HUES6 (cell line): Measurements from ENCODE around the gene ATP8A1.

Source experiments
- H3K27ac ChIP-seq: 2 replicates; pipeline ENCODE4 v1.7.0; 2013; ENCODE audit warnings: low read depth, mild to moderate bottlenecking, low read length, inconsistent platforms
- H3K27me3 ChIP-seq: 2 replicates; pipeline ENCODE4 v1.6.1; 2013; ENCODE audit warnings: low read length; ENCODE audit not compliant: control insufficient read depth, insufficient read depth
- H3K36me3 ChIP-seq: 2 replicates; pipeline ENCODE4 v1.6.1; 2013; ENCODE audit warnings: low read length; ENCODE audit not compliant: control insufficient read depth, insufficient read depth
- H3K4me1 ChIP-seq: 2 replicates; pipeline ENCODE4 v1.6.1; 2013; ENCODE audit warnings: low read length; ENCODE audit not compliant: control insufficient read depth, insufficient read depth
- H3K4me3 ChIP-seq: 2 replicates; pipeline ENCODE4 v1.5.1; 2013; ENCODE audit warnings: low read depth, low read length
- H3K9ac ChIP-seq: one replicate; pipeline ENCODE4 v1.6.1; 2013; ENCODE audit warnings: mild to moderate bottlenecking, low read length
- H3K9me3 ChIP-seq: 2 replicates; pipeline ENCODE4 v1.6.1; 2013; ENCODE audit warnings: low read depth, low read length; ENCODE audit not compliant: control insufficient read depth, insufficient read depth

Gene ATP8A1

DNA sequence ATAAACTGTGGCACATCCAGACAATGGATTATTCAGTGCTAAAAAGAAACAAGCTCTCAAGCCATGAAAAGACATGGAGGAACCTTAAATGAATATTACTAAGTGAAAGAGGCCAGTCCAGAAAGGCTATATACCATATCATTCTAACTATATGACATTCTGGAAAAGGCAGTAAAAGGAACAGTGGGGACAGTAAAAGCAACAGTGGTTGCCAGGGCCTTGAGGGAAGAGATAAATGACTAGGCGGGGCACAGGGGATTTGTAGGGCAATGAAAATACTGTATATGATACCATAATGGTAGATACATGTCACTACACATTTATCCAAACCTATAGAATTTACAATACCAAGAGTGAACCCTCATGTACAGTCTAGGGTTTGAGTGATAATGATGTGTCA, 115.3 kb downstream of the ATP8A1 start:
- Histone ChIP-seq H3K4me3 (no peak overlapping the region), H3K27me3 (no peaks in the 10 kb centered on the region), H3K9ac (no peak overlapping the region), H3K9me3 (no peaks in the 10 kb centered on the region), H3K4me1 (no peaks in the 10 kb centered on the region), H3K27ac (no peak overlapping the region), H3K36me3 (no peaks in the 10 kb centered on the region)

DNA sequence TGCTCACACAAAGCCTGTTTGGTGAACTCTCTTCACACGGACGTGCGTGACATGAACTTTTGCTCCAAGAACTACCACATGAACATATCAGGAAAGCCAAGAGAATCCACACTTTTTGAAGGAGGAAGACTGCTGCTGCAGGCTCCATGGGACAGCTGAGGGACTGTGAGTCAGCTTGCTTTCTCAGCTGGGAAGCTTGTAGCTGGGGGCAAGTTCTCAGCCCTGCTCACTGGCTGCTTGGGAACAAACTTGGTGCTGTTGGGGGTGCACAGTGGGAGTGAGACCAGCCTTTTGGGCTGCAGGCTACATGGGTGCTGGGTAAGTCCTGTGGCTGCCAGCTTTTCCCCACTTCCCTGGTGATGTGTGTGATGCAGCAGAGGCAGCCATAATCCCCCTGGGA, 123.9 kb downstream of the ATP8A1 start:
- Histone ChIP-seq H3K36me3 (no peaks in the 10 kb centered on the region), H3K27me3 (no peaks in the 10 kb centered on the region), H3K4me1 (no peaks in the 10 kb centered on the region), H3K9me3 (no peaks in the 10 kb centered on the region), H3K27ac (no peak overlapping the region), H3K9ac (no peak overlapping the region), H3K4me3 (no peak overlapping the region)

DNA sequence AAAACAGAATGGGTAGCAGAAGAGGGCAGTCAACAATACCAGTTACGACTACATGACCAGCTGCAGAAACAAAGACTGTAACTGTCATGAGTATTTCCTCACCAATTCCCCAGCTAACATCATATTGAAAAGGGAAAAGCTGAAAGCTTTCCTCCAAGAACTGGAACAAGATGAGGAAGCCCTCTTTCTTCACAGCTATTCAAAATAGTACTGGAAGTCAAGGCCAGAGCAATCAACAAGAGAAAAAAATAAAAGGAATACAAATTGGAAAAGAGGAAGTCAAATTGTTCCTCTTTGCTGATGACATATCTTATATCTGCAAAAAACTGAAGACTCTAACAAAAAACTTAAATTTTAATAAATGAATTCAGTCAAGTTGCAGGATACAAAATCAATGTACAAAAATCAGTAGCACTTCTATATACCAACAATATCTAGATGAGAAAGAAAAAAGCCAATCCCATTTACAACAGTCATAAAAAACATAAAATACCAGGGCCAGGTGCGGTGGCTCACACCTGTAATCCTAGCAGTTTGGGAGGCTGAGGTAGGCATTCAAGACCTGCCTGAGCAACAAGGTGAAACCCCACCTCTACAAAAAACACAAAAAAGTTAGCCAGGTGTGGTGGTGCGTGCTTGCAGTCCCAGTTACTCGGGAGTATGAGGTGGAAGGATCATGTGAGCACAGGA, 125.4 kb downstream of the ATP8A1 start:
- Histone ChIP-seq H3K36me3 (no peaks in the 10 kb centered on the region), H3K9me3 (no peaks in the 10 kb centered on the region), H3K4me1 (no peaks in the 10 kb centered on the region), H3K27me3 (no peaks in the 10 kb centered on the region), H3K9ac (no peak overlapping the region), H3K4me3 (no peak overlapping the region), H3K27ac (no peak overlapping the region)

DNA sequence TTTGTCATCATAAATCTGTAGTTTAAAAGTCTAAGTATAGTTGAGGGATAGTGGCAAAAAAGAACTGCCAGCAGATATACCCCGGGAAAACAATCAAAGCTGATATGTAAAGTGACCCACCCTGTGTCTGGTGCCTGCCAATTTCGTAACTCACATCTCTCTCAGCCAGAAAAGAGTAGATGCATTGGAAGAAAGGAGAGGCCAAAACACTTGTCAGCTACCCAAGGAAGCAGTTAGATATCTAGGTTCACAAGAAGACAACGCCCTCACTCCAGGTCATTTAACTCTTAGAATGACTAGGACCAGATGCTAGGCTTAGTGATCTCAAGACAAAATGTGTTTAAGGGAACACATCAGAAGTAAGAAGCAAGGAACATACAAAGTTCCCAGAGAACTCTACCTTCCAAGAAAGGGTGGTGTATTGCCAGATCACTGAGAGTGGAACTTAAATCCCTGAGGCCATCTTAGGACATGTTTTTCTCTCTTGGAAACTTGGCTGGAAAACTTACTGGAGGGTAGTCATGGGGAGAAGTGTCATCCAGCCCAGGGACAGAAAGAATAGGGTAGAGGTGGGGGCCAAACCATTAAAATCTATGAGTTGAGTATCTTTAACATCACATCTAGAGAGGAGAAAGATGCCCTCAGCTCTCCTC, 133.7 kb downstream of the ATP8A1 start:
- no peak overlapping the region for H3K9ac ChIP-seq
- H3K4me1 ChIP-seq: no peaks in the 10 kb centered on the region
- H3K4me3 ChIP-seq: no peak overlapping the region
- no peaks in the 10 kb centered on the region for H3K36me3 ChIP-seq
- H3K27me3 ChIP-seq: no peaks in the 10 kb centered on the region
- no peaks in the 10 kb centered on the region for H3K9me3 ChIP-seq
- H3K27ac ChIP-seq: no peak overlapping the region

DNA sequence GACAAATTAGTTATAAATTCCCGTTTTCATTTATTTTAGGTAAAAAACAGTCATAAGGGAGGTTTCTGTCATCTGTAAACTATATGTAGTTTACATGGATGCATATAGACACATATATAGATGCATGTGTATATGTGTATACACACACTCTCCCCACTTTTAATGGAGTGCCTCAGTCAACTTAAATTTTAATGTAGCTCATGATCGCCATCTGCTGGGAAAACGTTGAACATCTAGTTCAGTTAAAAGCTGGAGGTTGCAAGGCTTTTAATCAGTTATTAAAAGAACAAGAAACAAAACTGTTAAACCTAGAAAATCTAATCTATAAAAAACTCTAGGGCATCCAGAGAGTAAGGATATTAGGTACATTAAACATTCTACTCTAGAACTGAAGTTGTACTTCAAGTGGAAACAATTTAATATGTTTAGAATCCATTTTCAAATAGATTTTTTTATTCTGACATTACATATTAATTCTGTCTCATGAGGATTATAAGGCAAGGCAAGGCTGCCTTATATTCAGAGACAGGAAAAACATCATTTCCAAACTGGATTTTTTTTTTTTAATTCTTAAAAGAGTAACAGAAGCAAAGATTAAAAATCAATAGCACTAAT, 137.0 kb downstream of the ATP8A1 start:
- Histone ChIP-seq H3K27me3 (peaks cover 8% of the 10 kb centered on the region; the same call in 1 of the 2 replicates), H3K4me3 (no peak overlapping the region), H3K36me3 (no peaks in the 10 kb centered on the region), H3K27ac (no peak overlapping the region), H3K9me3 (no peaks in the 10 kb centered on the region), H3K4me1 (no peaks in the 10 kb centered on the region), H3K9ac (no peak overlapping the region)

DNA sequence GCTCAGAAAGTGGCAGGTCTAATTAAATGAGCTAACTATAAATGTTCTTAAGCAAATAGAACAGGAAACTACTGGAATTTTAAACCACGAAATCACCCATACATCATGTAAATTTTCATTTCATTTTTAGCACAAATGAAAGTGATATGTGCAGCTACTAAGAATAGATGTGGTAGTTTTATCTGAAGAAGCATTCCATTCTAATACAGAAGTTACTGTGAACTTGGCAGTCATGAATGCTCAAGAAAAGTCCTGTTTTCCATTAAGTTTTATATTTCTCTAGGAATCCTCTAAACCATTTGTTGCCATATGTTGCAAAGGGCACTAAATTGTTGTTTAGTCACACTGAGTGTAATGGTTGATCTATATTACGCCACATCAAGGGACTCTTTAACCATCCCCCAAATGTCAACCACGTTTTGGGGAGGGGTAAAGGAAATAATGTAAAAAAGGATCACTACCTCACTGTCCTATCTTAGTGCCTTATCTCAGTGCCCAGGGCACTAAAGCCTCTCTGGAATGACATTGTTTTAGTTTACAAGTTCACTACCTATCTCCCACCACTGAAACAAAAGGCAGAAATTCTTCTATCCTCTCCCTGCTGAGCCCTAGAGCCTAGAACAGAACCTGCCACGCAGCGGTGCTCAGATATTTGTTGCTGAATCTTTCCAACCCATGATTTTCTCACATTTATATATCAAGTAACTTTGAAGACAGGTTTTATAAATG, 141.6 kb downstream of the ATP8A1 start:
- peaks cover 8% of the 10 kb centered on the region; the same call in 1 of the 2 replicates for H3K27me3 ChIP-seq
- no peak overlapping the region for H3K27ac ChIP-seq
- H3K4me1 ChIP-seq: peaks cover 23% of the 10 kb centered on the region
- H3K9ac ChIP-seq: no peak overlapping the region
- H3K9me3 ChIP-seq: no peaks in the 10 kb centered on the region
- no peak overlapping the region for H3K4me3 ChIP-seq
- no peaks in the 10 kb centered on the region for H3K36me3 ChIP-seq

DNA sequence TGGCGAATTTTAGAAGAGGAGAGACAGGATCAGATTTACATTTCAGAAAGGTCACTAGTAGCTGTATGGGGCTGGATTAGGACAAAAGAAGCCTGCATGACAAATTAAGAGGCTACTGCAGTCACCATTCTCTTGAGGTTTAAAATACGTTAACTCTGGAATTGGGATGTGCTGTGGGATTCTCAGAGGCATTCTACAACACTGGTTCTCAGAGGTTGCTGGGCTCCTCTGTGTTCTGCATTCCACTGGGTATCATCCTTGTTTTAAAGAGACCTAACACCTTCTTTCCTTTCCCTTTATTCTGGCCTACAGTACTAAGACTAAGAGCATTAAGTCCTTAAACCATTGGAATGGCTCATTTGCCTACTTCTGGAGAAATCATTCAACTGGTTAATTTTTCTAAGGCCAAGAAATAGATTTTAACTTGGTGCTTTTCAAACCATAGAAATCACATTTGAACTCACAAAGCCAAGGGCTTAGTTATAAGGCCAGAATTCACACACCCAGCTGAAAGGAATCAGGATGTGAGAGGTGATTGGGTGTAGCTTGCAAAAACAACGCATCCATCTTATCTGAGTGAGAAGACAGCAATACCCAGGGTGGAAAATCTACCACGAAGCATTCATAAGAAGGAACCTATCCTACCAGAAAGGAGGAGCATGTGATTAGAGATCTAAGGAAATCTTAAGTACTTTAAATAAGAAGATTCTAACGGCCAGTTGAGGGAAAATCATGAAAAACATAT, 143.0 kb downstream of the ATP8A1 start:
- Histone ChIP-seq H3K4me1 (peaks cover 23% of the 10 kb centered on the region), H3K9ac (no peak overlapping the region), H3K36me3 (no peaks in the 10 kb centered on the region), H3K9me3 (no peaks in the 10 kb centered on the region), H3K4me3 (no peak overlapping the region), H3K27me3 (peaks cover 8% of the 10 kb centered on the region; the same call in 1 of the 2 replicates), H3K27ac (no peak overlapping the region)

DNA sequence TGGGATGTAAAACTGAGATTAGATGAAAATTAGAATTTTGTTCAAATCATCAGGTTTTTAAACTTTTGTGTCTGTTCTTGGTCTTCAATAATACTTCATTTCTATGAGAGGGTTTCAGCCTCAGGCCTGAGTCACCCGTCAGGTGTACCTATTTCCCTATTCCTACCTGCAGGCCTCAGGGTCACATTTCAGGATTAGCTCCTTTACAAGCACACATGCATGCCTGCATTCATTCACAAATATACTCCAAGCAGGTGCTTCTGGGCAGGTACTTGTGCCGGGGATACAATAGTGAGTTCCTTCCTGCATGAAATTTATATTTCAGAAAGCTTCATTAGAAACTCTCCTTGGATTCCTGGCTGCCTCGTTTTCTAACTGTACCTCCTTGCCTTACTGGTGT, 144.7 kb downstream of the ATP8A1 start:
- Histone ChIP-seq H3K9ac (no peak overlapping the region), H3K4me3 (no peak overlapping the region), H3K36me3 (no peaks in the 10 kb centered on the region), H3K4me1 (peaks cover 23% of the 10 kb centered on the region), H3K27me3 (peaks cover 8% of the 10 kb centered on the region; the same call in 1 of the 2 replicates), H3K9me3 (no peaks in the 10 kb centered on the region), H3K27ac (no peak overlapping the region)

DNA sequence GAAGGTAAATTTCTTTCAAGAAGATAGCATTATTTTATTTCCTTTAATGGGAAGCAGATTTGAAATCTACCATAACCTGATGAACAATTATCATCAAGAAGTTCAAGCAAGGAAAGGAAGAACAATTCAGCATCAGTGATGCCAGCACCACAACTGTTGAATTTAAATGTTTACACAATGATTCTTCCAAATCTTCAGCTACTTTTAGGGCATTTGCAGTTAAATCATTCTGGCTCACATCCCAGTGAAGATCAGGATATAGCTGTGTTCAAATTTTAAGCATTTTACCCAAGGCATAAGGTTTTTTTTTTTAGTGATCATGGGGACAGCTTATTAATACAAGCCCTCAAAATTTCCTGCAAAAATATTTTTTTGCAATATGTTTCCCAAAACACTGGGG, 146.7 kb downstream of the ATP8A1 start:
- H3K36me3 ChIP-seq: no peaks in the 10 kb centered on the region
- peaks cover 23% of the 10 kb centered on the region for H3K4me1 ChIP-seq
- H3K4me3 ChIP-seq: no peak overlapping the region
- no peaks in the 10 kb centered on the region for H3K9me3 ChIP-seq
- H3K9ac ChIP-seq: no peak overlapping the region
- H3K27me3 ChIP-seq: no peaks in the 10 kb centered on the region; the same call in 1 of the 2 replicates
- H3K27ac ChIP-seq: no peak overlapping the region

DNA sequence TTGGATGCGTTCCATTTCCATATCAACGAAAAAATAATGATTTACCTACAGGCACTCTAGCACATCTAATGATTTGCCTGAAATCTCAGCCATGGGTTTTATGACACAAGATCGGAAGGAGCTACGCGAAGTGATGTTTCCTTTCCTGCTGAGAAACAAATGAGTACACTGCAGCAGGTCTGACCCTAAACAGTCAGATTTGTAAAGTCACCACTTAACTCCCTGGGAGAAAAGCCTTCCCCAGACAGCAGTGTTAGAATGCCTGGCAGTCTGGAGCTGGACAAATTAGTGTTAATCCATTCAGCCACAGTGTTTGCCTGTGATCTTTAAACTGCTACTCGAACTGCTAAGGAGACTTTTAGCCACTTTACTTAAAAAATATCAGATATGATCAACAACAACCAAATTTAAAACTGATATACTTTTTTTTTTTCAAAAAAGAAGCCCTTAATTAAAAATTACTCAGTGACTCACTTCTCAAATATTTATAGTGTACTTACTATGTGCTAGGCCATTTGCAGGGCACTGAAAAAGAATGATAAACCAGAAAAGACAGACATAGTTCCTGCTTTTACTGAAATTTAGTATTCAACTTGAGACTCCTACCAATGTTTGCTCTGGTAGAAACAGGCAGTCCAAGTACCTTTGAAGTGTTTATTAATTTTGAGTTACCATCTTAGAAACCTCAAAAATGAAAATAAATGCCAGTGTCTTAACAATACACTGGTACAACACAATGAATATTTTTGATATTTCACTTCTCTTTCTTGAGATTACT, 155.1 kb downstream of the ATP8A1 start:
- H3K27ac ChIP-seq: no peak overlapping the region
- H3K4me1 ChIP-seq: peaks cover 21% of the 10 kb centered on the region
- H3K9me3 ChIP-seq: no peaks in the 10 kb centered on the region
- H3K9ac ChIP-seq: no peak overlapping the region
- H3K36me3 ChIP-seq: no peaks in the 10 kb centered on the region
- no peak overlapping the region for H3K4me3 ChIP-seq
- H3K27me3 ChIP-seq: no peaks in the 10 kb centered on the region
